ENCODE results near the gene TMPRSS6.

DNA sequence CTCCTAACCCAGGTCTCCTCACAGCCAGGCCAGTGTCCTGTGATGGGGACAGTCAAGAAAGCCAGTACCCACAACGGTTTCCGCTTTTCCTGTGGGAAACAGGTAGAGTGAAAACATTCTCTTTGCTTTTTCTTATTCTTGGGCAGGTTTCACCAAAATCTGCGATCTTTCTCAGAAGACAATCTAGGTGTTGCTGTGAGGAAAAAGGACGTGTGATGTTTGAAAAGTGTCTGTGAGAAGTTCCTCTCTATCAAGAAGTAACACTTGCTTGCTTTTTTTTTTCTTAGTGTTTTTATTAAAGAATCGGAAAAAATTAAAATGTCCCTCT is 49.4 kb upstream of the TMPRSS6 start:
- TF ChIP-seq, protein P1, sequence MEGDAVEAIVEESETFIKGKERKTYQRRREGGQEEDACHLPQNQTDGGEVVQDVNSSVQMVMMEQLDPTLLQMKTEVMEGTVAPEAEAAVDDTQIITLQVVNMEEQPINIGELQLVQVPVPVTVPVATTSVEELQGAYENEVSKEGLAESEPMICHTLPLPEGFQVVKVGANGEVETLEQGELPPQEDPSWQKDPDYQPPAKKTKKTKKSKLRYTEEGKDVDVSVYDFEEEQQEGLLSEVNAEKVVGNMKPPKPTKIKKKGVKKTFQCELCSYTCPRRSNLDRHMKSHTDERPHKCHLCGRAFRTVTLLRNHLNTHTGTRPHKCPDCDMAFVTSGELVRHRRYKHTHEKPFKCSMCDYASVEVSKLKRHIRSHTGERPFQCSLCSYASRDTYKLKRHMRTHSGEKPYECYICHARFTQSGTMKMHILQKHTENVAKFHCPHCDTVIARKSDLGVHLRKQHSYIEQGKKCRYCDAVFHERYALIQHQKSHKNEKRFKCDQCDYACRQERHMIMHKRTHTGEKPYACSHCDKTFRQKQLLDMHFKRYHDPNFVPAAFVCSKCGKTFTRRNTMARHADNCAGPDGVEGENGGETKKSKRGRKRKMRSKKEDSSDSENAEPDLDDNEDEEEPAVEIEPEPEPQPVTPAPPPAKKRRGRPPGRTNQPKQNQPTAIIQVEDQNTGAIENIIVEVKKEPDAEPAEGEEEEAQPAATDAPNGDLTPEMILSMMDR (IDR thresholded peaks at IDR 0.05; ENCODE audit: control extremely low read depth in 1 of 3, insufficient read depth in 1 of 3, low read depth in 1 of 3, low read length in 3 of 3): no peak
- no peak for TF ChIP-seq CBX5 (IDR thresholded peaks at IDR 0.05; ENCODE audit: low read depth, low read length)
- TF ChIP-seq POLR2AphosphoS5 (IDR thresholded peaks at IDR 0.05; ENCODE audit: low read depth, low read length): no peak
- TF ChIP-seq TCF12 (IDR thresholded peaks at IDR 0.05; ENCODE audit: low read depth, low read length): no peak
- TF ChIP-seq GTF2F1 (IDR thresholded peaks at IDR 0.05; ENCODE audit: borderline replicate concordance, low read depth, low read length): no peak
- TF ChIP-seq NRF1 (IDR thresholded peaks at IDR 0.05; ENCODE audit: low read depth, low read length): no peak
- TF ChIP-seq, protein P2, sequence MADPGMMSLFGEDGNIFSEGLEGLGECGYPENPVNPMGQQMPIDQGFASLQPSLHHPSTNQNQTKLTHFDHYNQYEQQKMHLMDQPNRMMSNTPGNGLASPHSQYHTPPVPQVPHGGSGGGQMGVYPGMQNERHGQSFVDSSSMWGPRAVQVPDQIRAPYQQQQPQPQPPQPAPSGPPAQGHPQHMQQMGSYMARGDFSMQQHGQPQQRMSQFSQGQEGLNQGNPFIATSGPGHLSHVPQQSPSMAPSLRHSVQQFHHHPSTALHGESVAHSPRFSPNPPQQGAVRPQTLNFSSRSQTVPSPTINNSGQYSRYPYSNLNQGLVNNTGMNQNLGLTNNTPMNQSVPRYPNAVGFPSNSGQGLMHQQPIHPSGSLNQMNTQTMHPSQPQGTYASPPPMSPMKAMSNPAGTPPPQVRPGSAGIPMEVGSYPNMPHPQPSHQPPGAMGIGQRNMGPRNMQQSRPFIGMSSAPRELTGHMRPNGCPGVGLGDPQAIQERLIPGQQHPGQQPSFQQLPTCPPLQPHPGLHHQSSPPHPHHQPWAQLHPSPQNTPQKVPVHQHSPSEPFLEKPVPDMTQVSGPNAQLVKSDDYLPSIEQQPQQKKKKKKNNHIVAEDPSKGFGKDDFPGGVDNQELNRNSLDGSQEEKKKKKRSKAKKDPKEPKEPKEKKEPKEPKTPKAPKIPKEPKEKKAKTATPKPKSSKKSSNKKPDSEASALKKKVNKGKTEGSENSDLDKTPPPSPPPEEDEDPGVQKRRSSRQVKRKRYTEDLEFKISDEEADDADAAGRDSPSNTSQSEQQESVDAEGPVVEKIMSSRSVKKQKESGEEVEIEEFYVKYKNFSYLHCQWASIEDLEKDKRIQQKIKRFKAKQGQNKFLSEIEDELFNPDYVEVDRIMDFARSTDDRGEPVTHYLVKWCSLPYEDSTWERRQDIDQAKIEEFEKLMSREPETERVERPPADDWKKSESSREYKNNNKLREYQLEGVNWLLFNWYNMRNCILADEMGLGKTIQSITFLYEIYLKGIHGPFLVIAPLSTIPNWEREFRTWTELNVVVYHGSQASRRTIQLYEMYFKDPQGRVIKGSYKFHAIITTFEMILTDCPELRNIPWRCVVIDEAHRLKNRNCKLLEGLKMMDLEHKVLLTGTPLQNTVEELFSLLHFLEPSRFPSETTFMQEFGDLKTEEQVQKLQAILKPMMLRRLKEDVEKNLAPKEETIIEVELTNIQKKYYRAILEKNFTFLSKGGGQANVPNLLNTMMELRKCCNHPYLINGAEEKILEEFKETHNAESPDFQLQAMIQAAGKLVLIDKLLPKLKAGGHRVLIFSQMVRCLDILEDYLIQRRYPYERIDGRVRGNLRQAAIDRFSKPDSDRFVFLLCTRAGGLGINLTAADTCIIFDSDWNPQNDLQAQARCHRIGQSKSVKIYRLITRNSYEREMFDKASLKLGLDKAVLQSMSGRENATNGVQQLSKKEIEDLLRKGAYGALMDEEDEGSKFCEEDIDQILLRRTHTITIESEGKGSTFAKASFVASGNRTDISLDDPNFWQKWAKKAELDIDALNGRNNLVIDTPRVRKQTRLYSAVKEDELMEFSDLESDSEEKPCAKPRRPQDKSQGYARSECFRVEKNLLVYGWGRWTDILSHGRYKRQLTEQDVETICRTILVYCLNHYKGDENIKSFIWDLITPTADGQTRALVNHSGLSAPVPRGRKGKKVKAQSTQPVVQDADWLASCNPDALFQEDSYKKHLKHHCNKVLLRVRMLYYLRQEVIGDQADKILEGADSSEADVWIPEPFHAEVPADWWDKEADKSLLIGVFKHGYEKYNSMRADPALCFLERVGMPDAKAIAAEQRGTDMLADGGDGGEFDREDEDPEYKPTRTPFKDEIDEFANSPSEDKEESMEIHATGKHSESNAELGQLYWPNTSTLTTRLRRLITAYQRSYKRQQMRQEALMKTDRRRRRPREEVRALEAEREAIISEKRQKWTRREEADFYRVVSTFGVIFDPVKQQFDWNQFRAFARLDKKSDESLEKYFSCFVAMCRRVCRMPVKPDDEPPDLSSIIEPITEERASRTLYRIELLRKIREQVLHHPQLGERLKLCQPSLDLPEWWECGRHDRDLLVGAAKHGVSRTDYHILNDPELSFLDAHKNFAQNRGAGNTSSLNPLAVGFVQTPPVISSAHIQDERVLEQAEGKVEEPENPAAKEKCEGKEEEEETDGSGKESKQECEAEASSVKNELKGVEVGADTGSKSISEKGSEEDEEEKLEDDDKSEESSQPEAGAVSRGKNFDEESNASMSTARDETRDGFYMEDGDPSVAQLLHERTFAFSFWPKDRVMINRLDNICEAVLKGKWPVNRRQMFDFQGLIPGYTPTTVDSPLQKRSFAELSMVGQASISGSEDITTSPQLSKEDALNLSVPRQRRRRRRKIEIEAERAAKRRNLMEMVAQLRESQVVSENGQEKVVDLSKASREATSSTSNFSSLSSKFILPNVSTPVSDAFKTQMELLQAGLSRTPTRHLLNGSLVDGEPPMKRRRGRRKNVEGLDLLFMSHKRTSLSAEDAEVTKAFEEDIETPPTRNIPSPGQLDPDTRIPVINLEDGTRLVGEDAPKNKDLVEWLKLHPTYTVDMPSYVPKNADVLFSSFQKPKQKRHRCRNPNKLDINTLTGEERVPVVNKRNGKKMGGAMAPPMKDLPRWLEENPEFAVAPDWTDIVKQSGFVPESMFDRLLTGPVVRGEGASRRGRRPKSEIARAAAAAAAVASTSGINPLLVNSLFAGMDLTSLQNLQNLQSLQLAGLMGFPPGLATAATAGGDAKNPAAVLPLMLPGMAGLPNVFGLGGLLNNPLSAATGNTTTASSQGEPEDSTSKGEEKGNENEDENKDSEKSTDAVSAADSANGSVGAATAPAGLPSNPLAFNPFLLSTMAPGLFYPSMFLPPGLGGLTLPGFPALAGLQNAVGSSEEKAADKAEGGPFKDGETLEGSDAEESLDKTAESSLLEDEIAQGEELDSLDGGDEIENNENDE (IDR thresholded peaks at IDR 0.05; ENCODE audit: insufficient replicate concordance, low read length): no peak
